ENCODE data around the gene TPST2.

DNA sequence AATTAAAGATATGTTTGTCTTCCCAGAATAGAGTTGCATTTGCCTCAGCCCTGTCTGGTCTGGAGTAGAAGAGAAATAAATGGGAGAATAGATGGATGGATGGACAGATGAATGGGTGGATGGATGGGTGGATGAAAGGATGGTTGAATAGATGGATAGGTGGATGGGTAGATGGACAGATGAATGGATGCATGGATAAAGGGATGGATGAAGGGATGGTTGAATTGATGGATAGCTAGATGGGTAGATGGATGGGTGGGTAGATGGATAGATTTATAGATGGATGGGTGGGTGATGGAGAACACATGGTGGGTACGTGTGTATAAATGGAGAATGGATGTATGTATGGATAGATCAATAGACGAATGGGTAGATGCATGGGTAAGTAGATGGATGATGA is 19.4 kb upstream of the TPST2 start:
- TF ChIP-seq, protein P1, sequence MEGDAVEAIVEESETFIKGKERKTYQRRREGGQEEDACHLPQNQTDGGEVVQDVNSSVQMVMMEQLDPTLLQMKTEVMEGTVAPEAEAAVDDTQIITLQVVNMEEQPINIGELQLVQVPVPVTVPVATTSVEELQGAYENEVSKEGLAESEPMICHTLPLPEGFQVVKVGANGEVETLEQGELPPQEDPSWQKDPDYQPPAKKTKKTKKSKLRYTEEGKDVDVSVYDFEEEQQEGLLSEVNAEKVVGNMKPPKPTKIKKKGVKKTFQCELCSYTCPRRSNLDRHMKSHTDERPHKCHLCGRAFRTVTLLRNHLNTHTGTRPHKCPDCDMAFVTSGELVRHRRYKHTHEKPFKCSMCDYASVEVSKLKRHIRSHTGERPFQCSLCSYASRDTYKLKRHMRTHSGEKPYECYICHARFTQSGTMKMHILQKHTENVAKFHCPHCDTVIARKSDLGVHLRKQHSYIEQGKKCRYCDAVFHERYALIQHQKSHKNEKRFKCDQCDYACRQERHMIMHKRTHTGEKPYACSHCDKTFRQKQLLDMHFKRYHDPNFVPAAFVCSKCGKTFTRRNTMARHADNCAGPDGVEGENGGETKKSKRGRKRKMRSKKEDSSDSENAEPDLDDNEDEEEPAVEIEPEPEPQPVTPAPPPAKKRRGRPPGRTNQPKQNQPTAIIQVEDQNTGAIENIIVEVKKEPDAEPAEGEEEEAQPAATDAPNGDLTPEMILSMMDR (IDR thresholded peaks at IDR 0.05; ENCODE audit: low read depth, low read length) = no peak
- TF ChIP-seq EZH2phosphoT487 (IDR thresholded peaks at IDR 0.05; ENCODE audit: low read depth) = no peak
